Fibroblast of lung (primary cell): ENCODE results near the gene PRKCH. TPM values are rescaled to one million over a fixed set of nuclear protein-coding genes. Genes with fewer than 3 reads are reported as not detected.

Source experiments
- DNase-seq, 2 donors: peaks; one replicate each; pipeline versions ENCODE4 v3.0.0 to v3.0.0-alpha.2; 2010; ENCODE audit warnings: low read depth in 2 of 2
- H2AFZ ChIP-seq: 2 replicates; pipeline ENCODE4 v1.5.1; 2012; ENCODE audit warnings: low read length, control low read depth, inconsistent platforms
- H3K27ac ChIP-seq: 2 replicates; pipeline ENCODE4 v1.5.1; 2011; ENCODE audit warnings: low read length, control low read depth; ENCODE audit not compliant: insufficient read depth
- H3K27me3 ChIP-seq: 2 replicates; pipeline ENCODE4 v1.5.1; 2011; ENCODE audit warnings: mild to moderate bottlenecking, low read length; ENCODE audit not compliant: control insufficient read depth, insufficient read depth
- H3K36me3 ChIP-seq: 2 replicates; pipeline ENCODE4 v1.5.1; 2011; ENCODE audit warnings: low read length; ENCODE audit not compliant: control insufficient read depth, insufficient read depth
- H3K4me1 ChIP-seq: 2 replicates; pipeline ENCODE4 v1.5.1; 2011; ENCODE audit warnings: low read length; ENCODE audit not compliant: control insufficient read depth, insufficient read depth; ENCODE audit errors: extremely low read depth
- H3K4me2 ChIP-seq: 2 replicates; pipeline ENCODE4 v1.5.1; 2011; ENCODE audit warnings: low read length, control low read depth; ENCODE audit not compliant: insufficient read depth; ENCODE audit errors: extremely low read depth
- H3K4me3 ChIP-seq, 4 experiments: fragments of 200-600 bp in 1 of 4; sonication (generic) in 1 of 4; replicated peaks in 1 of 4; 2 replicates each; pipeline ENCODE4 v1.5.1; 2011 to 2016; ENCODE audit warnings: low read length in 4 of 4, low read depth in 3 of 4, mild to moderate bottlenecking in 3 of 4, control low read depth in 2 of 4, inconsistent platforms in 1 of 4, mixed read lengths in 1 of 4; ENCODE audit not compliant: insufficient read depth in 1 of 4; ENCODE audit errors: control extremely low read depth in 1 of 4
- H3K79me2 ChIP-seq: 2 replicates; pipeline ENCODE4 v1.5.1; 2012; ENCODE audit warnings: mild to moderate bottlenecking, low read length, inconsistent platforms; ENCODE audit not compliant: control insufficient read depth, insufficient read depth
- H3K9ac ChIP-seq: 2 replicates; pipeline ENCODE4 v1.5.1; 2011; ENCODE audit warnings: mild to moderate bottlenecking, low read length, control low read depth; ENCODE audit not compliant: insufficient read depth
- H3K9me3 ChIP-seq: 2 replicates; pipeline ENCODE4 v1.5.1; 2012; ENCODE audit warnings: low read depth, low read length; ENCODE audit not compliant: control insufficient read depth, insufficient read depth
- H4K20me1 ChIP-seq: 2 replicates; pipeline ENCODE4 v1.5.1; 2011; ENCODE audit warnings: low read length; ENCODE audit not compliant: control insufficient read depth, insufficient read depth; ENCODE audit errors: extremely low read depth
- EZH2 ChIP-seq: IDR thresholded peaks from 2 replicates; pipeline ENCODE4 v1.5.1; 2012; ENCODE audit warnings: low read length, control low read depth, mild to moderate bottlenecking; ENCODE audit errors: missing control alignments
- polyA plus RNA-seq, 2 donors: library from polyadenylated mRNA; depleted of rRNA in 1 of 2; stranded (reverse) in 1 of 2; unstranded in 1 of 2; fragments of >200 nt; gene quantifications; 2 replicates each; pipeline ENCODE4 v1.2.1, GENCODE V29; 2011 to 2012; ENCODE audit warnings: missing spikeins in 1 of 2
- total RNA-seq: library from RNA; depleted of rRNA; stranded (reverse); fragments of >200 nt; gene quantifications from 2 replicates; pipeline ENCODE4 v1.2.1, GENCODE V29; 2014
- TF ChIP-seq, protein P1 (sequence below), 2 donors: IDR thresholded peaks in 1 of 2; conservative IDR thresholded peaks in 1 of 2; 1 replicate in 1 of 2; 2 replicates in 1 of 2; pipeline ENCODE4 v1.5.1; 2011 to 2012; ENCODE audit warnings: low read length in 2 of 2, control low read depth in 1 of 2, inconsistent platforms in 1 of 2, low read depth in 1 of 2, mild to moderate bottlenecking in 1 of 2

Gene PRKCH
- total and polyA plus RNA-seq, 2 donors (not counting 1 experiment from before 2014, with no cell fraction given) = 2.9 to 5.4 TPM

DNA sequence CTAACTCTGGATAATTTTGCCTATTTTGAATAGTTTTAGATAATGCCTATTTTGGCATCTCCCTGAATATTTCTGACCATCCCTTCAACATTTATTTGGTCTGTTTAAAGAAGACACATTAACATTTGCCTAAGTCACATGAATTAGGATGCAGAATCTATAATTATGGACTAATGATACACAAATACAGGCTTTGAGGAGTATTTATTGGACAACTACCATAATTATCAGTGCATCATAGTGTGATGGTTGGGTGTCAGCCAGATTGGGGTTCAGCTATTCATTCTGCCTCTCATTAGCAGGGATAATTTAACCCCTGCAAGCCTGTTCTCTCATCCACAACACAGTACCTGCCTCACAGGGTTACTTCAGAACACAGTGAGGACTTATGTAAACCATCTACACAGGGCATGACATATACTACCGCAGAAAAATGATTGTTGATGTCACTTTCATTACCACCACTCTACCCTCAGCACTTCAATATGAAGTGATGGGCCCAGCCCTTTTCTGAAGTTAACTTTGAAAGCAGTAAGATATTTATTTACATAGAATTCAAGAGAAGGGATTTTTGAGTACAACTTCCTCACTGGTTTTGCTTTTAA is 14.4 kb downstream of the PRKCH start:
- no peaks in the 10 kb centered on the region for H3K36me3 ChIP-seq

DNA sequence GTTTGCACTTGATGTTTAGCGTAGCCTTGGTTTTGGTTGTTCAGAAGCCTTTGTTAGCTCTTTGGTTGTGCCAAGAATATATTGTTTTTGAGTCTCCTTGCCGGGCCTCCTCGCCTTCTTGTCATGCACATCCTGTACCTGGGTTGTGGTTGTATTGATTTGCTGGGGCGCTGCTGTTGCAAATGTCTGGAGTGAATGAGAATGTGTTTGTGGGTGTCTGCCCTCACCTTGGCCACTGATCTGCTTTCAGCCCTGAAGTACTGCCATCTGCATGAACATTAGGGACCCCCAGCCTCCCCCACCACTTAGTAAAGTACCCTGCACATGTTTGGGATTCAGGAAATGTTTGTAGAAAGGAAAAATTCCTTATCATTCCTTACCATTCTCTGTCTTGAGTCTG is 16.5 kb downstream of the PRKCH start:
- no peak overlapping the region for H2AFZ ChIP-seq
- no peak overlapping the region for H3K27ac ChIP-seq
- H3K4me1 ChIP-seq = no peaks in the 10 kb centered on the region

More for the DNA sequence above, 14.4 kb downstream of the PRKCH start:
- Histone ChIP-seq H3K4me2 (no peak overlapping the region), H3K79me2 (no peaks in the 10 kb centered on the region), H3K27me3 (peaks cover 6% of the 10 kb centered on the region), H3K4me3 (no peak overlapping the region), H3K9me3 (no peaks in the 10 kb centered on the region), H4K20me1 (no peaks in the 10 kb centered on the region), H3K27ac (no peak overlapping the region), H2AFZ (no peak overlapping the region), H3K4me1 (no peaks in the 10 kb centered on the region), H3K9ac (no peak overlapping the region)
- DNase-seq = no peak
- no peak for TF ChIP-seq EZH2
- TF ChIP-seq, protein P1, sequence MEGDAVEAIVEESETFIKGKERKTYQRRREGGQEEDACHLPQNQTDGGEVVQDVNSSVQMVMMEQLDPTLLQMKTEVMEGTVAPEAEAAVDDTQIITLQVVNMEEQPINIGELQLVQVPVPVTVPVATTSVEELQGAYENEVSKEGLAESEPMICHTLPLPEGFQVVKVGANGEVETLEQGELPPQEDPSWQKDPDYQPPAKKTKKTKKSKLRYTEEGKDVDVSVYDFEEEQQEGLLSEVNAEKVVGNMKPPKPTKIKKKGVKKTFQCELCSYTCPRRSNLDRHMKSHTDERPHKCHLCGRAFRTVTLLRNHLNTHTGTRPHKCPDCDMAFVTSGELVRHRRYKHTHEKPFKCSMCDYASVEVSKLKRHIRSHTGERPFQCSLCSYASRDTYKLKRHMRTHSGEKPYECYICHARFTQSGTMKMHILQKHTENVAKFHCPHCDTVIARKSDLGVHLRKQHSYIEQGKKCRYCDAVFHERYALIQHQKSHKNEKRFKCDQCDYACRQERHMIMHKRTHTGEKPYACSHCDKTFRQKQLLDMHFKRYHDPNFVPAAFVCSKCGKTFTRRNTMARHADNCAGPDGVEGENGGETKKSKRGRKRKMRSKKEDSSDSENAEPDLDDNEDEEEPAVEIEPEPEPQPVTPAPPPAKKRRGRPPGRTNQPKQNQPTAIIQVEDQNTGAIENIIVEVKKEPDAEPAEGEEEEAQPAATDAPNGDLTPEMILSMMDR (conservative IDR thresholded peaks at IDR 0.05 in 1 of 2, IDR thresholded peaks at IDR 0.05 in 1 of 2; ENCODE audit: low read depth in 1 of 2, low read length in 2 of 2) = no peak

DNA sequence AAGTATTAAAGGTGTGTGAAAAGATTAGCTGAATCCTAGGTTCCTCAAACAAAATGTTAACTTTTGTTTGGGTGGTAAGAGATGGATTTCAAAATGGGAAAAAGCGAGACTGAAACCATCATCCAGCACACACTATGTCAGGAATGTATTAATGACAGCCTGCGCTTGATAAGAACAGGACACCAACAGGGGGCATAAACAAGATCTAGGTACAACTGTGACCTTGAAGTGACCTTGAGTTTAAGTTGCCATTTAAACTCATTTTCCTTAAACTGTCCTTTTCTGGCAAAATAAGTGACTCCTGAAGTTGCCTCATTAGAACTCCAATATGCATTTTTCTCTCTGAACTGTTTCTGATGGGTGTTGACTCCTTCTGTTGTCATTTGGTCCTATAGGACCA is 17.1 kb downstream of the PRKCH start:
- Histone ChIP-seq H3K27me3 (peaks cover 6% of the 10 kb centered on the region), H3K4me3 (no peak overlapping the region), H3K4me2 (no peak overlapping the region), H3K27ac (no peak overlapping the region), H3K9ac (no peak overlapping the region), H3K79me2 (no peaks in the 10 kb centered on the region), H3K36me3 (no peaks in the 10 kb centered on the region), H2AFZ (no peak overlapping the region), H3K9me3 (no peaks in the 10 kb centered on the region), H3K4me1 (no peaks in the 10 kb centered on the region), H4K20me1 (no peaks in the 10 kb centered on the region)
- TF ChIP-seq, protein P1 (conservative IDR thresholded peaks at IDR 0.05 in 1 of 2, IDR thresholded peaks at IDR 0.05 in 1 of 2; ENCODE audit: low read depth in 1 of 2, low read length in 2 of 2) = no peak
- no peak for TF ChIP-seq EZH2
- DNase-seq = no peak

More for the DNA sequence above, 16.5 kb downstream of the PRKCH start:
- no peaks in the 10 kb centered on the region for H3K79me2 ChIP-seq
- no peak for DNase-seq
- no peak overlapping the region for H3K9ac ChIP-seq
- no peak for TF ChIP-seq EZH2
- TF ChIP-seq, protein P1 (conservative IDR thresholded peaks at IDR 0.05 in 1 of 2, IDR thresholded peaks at IDR 0.05 in 1 of 2; ENCODE audit: low read depth in 1 of 2, low read length in 2 of 2) = no peak
- no peaks in the 10 kb centered on the region for H3K36me3 ChIP-seq
- no peaks in the 10 kb centered on the region for H4K20me1 ChIP-seq
- no peak overlapping the region for H3K4me2 ChIP-seq
- H3K9me3 ChIP-seq = no peaks in the 10 kb centered on the region
- peaks cover 6% of the 10 kb centered on the region for H3K27me3 ChIP-seq
- no peak overlapping the region for H3K4me3 ChIP-seq
